Astrocyte (in vitro differentiated cells and primary cell): ENCODE data around the gene KANSL2.

ENCODE experiments used
- CTCF ChIP-seq: IDR thresholded peaks from 2 replicates; pipeline ENCODE4 v1.5.1; 2011; ENCODE audit warnings: low read depth, mild to moderate bottlenecking, inconsistent platforms, low read length, moderate library complexity; ENCODE audit not compliant: insufficient read depth
- EZH2 ChIP-seq: IDR thresholded peaks from 2 replicates; pipeline ENCODE4 v1.6.1; 2012; ENCODE audit warnings: mild to moderate bottlenecking, low read length, inconsistent platforms; ENCODE audit not compliant: insufficient read depth

GRCh38 chr12:48678551-48679185 lies 3.4 kb downstream of the KANSL2 start:
- no peak for TF ChIP-seq CTCF
- no peak for TF ChIP-seq EZH2
